Spinal cord (tissue), 10 donors: ENCODE data around the gene OGT. TPM values are rescaled to one million over a fixed set of nuclear protein-coding genes. Genes with fewer than 3 reads are reported as not detected.
"Not testable (repeated sequence)": the region's sequence is repeated elsewhere in the genome, so short reads cannot be mapped to it uniquely, and the experiment has no call there.

Experiments used
- DNase-seq, 6 donors: peaks; one replicate each; pipeline versions ENCODE4 v3.0.0 to v3.0.0-alpha.2; 2013 to 2015; ENCODE audit warnings: low spot score in 6 of 6, low read depth in 4 of 6
- H3K27ac ChIP-seq: one replicate; pipeline ENCODE4 v1.5.1; 2013; ENCODE audit warnings: low read depth, low read length, control low read depth
- H3K27me3 ChIP-seq: one replicate; pipeline ENCODE4 v1.6.1; 2013; ENCODE audit warnings: low read length; ENCODE audit not compliant: control insufficient read depth, insufficient read depth
- H3K36me3 ChIP-seq: one replicate; pipeline ENCODE4 v1.6.1; 2013; ENCODE audit warnings: low read length; ENCODE audit not compliant: control insufficient read depth, insufficient read depth
- H3K4me1 ChIP-seq: one replicate; pipeline ENCODE4 v1.6.1; 2013; ENCODE audit warnings: low read length; ENCODE audit not compliant: control insufficient read depth, insufficient read depth
- H3K4me3 ChIP-seq: one replicate; pipeline ENCODE4 v1.5.1; 2013; ENCODE audit warnings: low read depth, low read length, control low read depth
- H3K9me3 ChIP-seq: one replicate; pipeline ENCODE4 v1.6.1; 2013; ENCODE audit warnings: low read length; ENCODE audit not compliant: control insufficient read depth, insufficient read depth
- WGBS: methylation state at CpG from one replicate; pipeline ENCODE4 v1.1.5; 2013; ENCODE audit warnings: missing lambda C conversion rate; ENCODE audit not compliant: insufficient coverage; 5-methylcytosine and 5-hydroxymethylcytosine counted together
- polyA plus RNA-seq, 2 donors: library from polyadenylated mRNA; unstranded; fragments of 120-200 nt; gene quantifications; one replicate each; pipeline ENCODE4 v1.2.1, GENCODE V29; 2013; ENCODE audit not compliant: insufficient read length in 2 of 2
- total RNA-seq, 2 donors: library from RNA; depleted of rRNA in 1 of 2; stranded (reverse); fragments of 120-200 nt in 1 of 2; fragments of >200 nt in 1 of 2; gene quantifications; one replicate each; pipeline versions ENCODE4 v1.2.3 to v1.2.4, GENCODE V29; 2013 to 2014
- donor health status: healthy.

OGT gene
- total and polyA plus RNA-seq, 4 donors = 111 to 187 (median 127) TPM

DNA sequence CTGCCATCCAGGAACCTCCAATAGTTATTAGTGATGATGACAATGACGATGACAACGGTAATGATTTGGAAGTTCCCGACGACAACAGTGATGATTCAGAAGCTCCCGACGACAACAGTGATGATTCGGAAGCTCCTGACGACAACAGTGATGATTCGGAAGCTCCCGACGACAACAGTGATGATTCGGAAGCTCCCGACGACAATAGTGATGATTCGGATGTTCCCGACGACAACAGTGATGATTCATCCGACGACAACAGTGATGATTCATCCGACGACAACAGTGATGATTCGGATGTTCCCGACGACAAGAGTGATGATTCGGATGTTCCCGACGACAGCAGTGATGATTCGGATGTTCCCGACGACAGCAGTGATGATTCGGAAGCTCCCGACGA, 70.7 kb downstream of the OGT start:
- H3K27me3 ChIP-seq = no peaks in the 10 kb centered on the region
- H3K36me3 ChIP-seq = peaks cover 27% of the 10 kb centered on the region
- peaks cover 3% of the 10 kb centered on the region for H3K9me3 ChIP-seq
- DNase-seq = no peak
- WGBS = 86% methylated on average over 27 of the region's 33 CpGs
- no peak overlapping the region for H3K27ac ChIP-seq
- no peaks in the 10 kb centered on the region for H3K4me1 ChIP-seq
- H3K4me3 ChIP-seq = no peak overlapping the region

DNA sequence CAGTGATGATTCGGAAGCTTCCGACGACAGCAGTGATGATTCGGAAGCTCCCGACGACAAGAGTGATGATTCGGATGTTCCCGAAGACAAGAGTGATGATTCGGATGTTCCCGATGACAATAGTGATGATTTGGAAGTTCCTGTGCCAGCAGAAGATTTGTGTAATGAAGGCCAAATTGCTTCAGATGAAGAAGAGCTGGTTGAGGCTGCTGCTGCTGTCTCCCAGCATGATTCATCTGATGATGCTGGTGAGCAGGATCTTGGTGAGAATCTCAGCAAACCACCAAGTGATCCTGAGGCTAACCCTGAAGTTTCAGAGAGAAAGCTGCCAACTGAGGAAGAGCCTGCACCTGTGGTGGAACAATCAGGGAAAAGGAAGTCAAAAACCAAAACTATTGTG, 71.2 kb downstream of the OGT start:
- no peak overlapping the region for H3K4me3 ChIP-seq

DNA sequence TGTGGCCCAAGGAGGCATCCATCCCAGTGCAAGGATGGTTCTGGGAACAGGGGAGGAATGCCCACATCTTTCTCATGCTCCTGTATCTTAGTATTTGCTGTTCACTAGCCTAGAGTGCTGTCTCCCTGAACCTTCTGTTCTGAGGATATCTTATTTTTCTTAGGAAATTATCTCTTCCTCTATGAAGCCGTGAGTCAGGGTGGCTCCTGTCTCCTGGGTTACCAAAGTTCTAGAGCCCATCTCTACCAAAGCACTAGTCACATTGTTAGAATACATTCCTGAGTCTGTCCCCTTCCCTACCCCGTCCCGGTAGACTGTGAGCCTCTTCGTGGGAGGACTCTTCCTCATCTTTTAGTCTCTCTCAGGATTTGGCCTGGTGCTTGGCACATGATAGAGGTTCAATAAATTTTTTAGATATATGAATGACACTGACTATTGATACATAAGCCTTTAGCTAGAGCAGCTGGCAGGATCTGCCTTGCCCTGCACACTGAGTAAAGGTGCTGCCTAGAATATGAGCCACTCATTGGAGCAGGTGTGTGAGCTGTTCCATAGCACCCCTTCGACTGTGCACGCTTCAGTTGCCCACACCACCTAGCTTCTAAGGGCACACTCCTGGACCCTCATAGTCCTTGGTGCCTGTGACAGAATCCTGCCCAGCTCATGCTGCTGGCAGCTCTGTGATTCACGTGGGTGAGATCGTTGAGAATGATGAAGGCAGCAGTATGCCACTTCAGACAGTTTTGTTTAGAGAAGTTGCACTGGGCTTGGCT, 72.1 kb downstream of the OGT start:
- WGBS = 83% methylated on average over 5 of the region's 8 CpGs
- Histone ChIP-seq H3K4me1 (no peaks in the 10 kb centered on the region), H3K9me3 (peaks cover 3% of the 10 kb centered on the region), H3K4me3 (no peak overlapping the region), H3K27me3 (no peaks in the 10 kb centered on the region), H3K36me3 (peaks cover 27% of the 10 kb centered on the region), H3K27ac (no peak overlapping the region)
- DNase-seq = no peak

More for the DNA sequence above, 71.2 kb downstream of the OGT start:
- peaks cover 3% of the 10 kb centered on the region for H3K9me3 ChIP-seq
- no peaks in the 10 kb centered on the region for H3K4me1 ChIP-seq
- no peak overlapping the region for H3K27ac ChIP-seq
- peaks cover 23% of the 10 kb centered on the region for H3K36me3 ChIP-seq
- 95% methylated on average over 10 of the region's 10 CpGs for WGBS
- no peaks in the 10 kb centered on the region for H3K27me3 ChIP-seq
- DNase-seq = no peak

DNA sequence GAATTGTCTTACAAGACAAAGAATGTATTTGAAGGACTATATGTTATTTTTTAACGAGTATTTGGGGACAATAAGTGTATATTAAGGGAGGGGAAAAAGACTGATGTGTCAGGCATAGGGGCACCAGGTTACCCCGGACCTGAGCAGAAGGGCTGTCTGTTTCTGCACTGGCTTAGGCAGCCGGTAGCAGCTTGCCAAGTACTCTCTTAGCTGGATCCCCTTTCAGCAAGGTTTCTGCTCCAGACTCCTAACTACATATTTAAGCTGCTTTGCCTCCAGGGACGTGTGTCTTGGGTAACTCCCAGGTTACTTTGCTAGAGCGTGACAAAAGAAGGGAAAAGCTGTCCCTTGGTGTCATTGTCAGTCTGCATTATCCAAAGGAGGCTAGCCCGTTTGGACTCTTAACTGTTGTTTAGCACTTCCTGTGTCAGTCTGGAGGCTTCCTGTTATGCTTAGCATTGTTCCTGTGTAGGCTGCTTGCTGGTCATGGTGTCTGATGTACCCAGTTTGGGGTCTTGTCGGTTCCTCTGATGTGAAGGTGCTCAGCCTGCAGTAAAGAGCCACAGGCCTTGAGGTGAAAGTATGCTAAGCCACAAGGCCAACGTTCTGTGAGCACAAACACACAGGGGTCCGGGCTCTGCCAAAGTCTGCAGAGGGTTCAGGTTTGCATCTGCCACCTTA, 73.8 kb downstream of the OGT start:
- H3K36me3 ChIP-seq = peaks cover 27% of the 10 kb centered on the region
- no peaks in the 10 kb centered on the region for H3K4me1 ChIP-seq
- 59% methylated on average over 9 of the region's 9 CpGs for WGBS
- peaks cover 3% of the 10 kb centered on the region for H3K9me3 ChIP-seq
- no peak overlapping the region for H3K4me3 ChIP-seq
- DNase-seq = no peak
- no peak overlapping the region for H3K27ac ChIP-seq
- no peaks in the 10 kb centered on the region for H3K27me3 ChIP-seq

DNA sequence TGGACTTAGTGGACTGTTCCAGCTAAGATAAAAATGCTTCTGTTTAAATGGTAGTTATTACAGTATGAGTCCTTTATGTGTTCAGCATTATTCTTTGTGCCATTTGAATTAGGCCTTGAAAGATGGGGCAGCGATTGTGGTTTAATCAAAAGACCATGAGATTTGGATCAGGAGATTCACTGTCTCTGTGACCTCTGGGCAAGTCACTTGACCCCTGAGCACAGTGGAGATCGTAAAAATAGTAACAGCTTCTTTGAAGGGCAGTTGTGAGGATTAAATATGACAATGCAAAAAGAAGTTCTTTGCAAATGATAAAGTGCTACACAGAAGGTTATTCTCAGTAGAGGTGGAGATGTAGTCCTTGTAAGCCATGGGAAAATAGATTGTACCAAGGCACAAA, 74.6 kb downstream of the OGT start:
- Histone ChIP-seq H3K27me3 (no peaks in the 10 kb centered on the region), H3K4me3 (no peak overlapping the region), H3K4me1 (no peaks in the 10 kb centered on the region), H3K27ac (no peak overlapping the region), H3K36me3 (peaks cover 29% of the 10 kb centered on the region), H3K9me3 (peaks cover 3% of the 10 kb centered on the region)
- WGBS = 86% methylated on average over 2 of the region's 2 CpGs
- DNase-seq = no peak

DNA sequence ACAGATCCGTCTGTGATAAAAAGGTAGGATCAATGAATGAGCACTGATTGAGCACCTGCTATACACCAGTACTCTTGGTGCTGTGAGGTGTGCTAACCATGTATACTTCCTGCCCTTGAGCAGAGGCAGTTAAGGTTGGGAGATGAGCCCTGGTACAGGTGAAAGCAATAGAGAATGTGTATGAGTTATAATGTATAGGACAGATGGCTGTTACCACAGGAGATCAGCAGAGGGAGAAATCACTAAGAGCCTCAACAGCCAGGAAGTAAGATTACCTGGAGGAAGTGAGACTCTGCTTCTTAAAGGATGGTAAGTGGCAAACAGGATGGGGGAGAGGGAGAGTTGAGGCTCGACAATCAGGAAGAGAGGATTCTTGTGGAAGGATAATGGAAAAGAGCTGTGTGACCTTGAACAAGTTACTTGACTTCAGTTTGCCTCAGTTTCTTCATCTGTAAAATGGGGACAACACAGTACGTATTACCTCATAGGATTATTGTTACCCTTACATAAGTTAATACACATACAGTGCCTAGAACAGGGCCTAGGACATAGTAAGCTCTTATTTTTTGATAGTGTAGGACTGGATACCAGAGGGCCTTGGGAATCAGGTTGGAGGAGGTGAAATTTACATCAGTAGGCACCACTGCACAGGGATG, 76.3 kb downstream of the OGT start:
- Histone ChIP-seq H3K4me1 (no peaks in the 10 kb centered on the region), H3K4me3 (no peak overlapping the region), H3K27ac (no peak overlapping the region), H3K9me3 (no peaks in the 10 kb centered on the region), H3K27me3 (no peaks in the 10 kb centered on the region), H3K36me3 (peaks cover 32% of the 10 kb centered on the region)
- no peak for DNase-seq
- 100% methylated on average over 1 of the region's 3 CpGs for WGBS

DNA sequence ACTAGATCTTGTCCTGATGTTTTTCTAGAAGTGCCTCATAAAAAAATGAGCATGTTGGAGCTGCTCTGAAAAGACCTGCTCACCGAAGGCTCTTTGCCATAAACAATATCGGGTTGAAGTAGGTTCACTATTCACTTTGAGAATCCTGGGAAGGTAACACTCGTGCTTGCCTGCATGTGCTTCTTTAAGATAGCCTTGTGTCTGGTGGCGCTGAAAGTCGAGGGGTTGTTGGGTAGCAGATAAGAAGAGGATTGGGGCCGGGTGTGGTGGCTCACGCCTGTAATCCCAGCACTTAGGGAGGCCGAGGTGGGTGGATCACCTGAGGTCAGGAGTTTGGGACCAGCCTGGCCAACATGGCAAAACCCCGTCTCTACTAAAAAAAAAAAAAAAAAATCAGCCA, 78.8 kb downstream of the OGT start:
- H3K27me3 ChIP-seq, H3K9me3 ChIP-seq, H3K4me3 ChIP-seq, H3K27ac ChIP-seq, H3K4me1 ChIP-seq, DNase-seq: not testable (repeated sequence)
- 75% methylated on average over 8 of the region's 9 CpGs for WGBS
- peaks cover 35% of the 10 kb centered on the region for H3K36me3 ChIP-seq

DNA sequence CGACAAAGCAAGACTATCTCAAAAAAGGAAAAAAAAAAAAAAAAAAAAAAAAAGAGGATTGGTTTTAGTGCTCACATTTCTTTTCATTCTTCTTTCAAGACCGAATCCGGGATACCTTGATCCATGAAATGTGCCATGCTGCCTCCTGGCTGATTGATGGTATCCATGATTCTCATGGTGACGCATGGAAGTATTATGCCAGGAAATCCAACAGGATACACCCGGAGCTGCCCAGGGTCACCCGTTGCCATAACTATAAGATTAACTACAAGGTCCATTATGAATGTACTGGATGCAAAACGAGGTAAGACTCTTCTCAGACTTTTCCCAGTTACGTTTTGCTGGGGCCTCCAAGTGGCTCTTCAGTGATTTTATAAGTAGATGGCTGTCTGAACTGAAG, 79.4 kb downstream of the OGT start:
- Histone ChIP-seq H3K27me3 (no peaks in the 10 kb centered on the region), H3K27ac (no peak overlapping the region), H3K4me3 (no peak overlapping the region), H3K9me3 (no peaks in the 10 kb centered on the region), H3K4me1 (no peaks in the 10 kb centered on the region), H3K36me3 (peaks cover 39% of the 10 kb centered on the region)
- no CpG with 5 or more reads among the region's 8 CpGs for WGBS
- no peak for DNase-seq

DNA sequence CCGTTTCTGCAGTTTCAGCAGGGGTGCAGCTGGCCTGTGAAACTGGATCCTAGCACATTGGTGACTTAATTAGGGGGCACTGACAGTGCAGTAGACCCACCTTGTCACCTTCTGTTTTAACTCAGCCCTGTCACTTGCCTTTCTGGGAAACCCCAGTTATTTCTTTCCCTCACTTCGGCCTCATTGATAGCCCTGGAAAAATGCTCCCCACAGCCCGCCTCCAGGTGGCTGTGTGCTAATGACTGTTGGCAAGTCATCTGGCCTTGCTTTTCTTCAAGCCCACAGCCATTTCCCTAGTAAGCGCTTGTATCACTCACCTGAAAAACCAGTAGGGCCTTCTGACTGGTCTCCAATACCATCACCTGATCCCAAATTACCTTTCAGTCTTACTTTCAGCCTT, 82.2 kb downstream of the OGT start:
- H3K4me1 ChIP-seq = no peaks in the 10 kb centered on the region
- 85% methylated on average over 3 of the region's 4 CpGs for WGBS
- H3K36me3 ChIP-seq = peaks cover 36% of the 10 kb centered on the region
- H3K4me3 ChIP-seq = no peak overlapping the region
- DNase-seq = no peak
- H3K27me3 ChIP-seq = no peaks in the 10 kb centered on the region
- H3K27ac ChIP-seq = no peak overlapping the region
- H3K9me3 ChIP-seq = no peaks in the 10 kb centered on the region
